Skeletal muscle cell (primary cell): ENCODE results near the gene IDH3G.
A peak's percentile ranks its signal among the peaks of the same experiment; 100 is the strongest.

Source experiments
- DNase-seq: peaks from one replicate; pipeline ENCODE4 v3.0.0-alpha.2; 2010; ENCODE audit warnings: low read depth
- H3K4me3 ChIP-seq: 2 replicates; pipeline ENCODE4 v1.5.1; 2011; ENCODE audit warnings: low read depth, mild to moderate bottlenecking, control low read depth, low read length, moderate library complexity

The IDH3G gene

DNA sequence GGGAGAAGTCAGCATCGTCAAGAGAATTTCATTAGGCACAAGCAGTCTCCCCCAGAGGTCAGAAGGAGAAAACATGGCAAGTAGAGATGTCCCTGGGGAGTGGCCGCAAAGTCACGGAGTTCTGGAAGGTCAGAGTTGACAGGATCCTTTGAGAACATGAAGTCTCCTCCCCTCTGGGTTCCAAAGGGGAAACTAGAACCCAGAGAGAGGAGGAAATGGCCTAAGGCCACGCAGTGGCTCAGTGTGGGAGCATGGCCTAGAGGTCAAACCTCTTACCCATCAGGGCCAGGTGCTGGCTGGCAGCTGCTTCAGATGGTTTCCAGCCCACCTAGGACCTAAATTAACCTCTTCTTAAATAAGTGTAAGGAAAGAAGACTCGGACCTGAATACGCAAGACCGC is 884 bp downstream of the IDH3G start:
- DNase-seq: no peak
- peak overlapping the region; percentile 74 for H3K4me3 ChIP-seq

DNA sequence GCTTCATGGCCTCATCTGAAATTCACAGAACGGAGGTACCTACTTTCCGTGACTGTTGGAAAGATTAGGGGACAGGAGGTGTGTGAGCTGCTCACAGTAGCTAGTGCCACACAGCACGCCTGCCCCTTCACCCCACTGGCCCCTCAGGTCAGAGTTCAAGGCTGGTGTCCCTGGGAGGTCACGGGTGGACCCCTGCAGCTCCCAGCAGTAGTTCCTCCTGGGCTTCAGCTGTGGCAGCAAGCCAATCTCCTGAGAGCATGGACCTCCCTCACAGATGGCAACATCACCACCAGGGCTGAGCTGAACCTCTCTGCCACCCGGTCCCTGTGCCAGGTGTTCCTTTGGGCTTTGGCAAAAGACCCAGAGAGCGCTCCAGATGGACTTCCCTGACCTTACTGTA is 1.8 kb downstream of the IDH3G start:
- DNase-seq: no peak
- H3K4me3 ChIP-seq: no peak overlapping the region

DNA sequence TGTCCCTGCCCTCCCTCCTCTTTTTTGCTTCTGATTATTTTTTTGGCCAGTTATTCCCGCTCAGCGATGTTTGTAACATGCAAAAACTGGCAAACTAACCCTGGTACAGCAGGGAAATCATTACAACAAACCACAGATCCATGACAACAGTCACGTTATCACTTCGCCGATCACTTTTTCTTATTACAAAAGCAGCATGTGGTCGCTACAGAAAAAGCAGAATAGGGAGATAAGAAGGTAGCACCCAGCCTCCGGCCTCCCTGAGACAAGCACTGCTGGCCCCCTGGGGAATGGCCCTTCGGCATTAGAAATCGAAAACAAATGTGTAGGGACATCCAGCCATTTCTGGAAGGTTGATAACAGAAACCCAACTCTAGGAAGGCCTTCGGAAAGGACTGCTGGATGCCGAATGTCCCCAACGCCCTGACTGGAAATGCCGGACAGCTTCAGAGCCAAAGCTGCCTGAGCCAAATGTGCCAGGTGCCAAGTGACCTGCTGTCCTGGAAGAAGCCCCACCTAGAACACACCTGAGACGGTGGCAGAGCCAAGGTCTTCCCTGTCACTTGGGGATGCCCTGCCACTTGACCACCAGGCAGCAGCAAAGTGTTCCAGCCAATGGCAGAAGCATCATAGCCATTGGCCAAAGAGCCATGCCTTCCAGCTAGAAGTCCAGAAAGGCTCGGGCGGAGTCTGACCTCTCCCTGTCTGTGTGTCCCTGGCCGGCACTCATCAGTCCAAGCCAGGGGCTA is 2.9 kb downstream of the IDH3G start:
- DNase-seq: no peak
- H3K4me3 ChIP-seq: no peak overlapping the region

GRCh38 chrX:153789654-153790053 is 4.5 kb downstream of the IDH3G start:
- no peak overlapping the region for H3K4me3 ChIP-seq
- DNase-seq: no peak

DNA sequence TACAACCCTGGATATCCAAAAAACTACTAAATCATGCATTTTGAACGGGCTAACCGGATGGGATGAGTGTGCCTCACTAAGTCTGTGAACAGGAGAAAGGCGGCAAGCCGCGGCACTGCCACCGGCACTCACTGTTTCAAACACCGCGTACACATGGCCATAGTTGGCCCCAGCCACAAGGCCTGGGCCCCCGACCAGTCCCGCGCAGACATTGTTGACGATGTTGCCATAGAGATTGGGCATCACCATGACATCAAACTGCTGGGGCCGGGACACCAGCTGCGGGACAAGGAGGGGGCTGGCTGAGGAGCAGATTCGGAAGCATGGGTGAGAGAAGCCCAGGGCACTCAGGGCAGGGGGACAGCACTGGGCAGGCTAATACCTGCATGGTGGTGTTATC is 7.5 kb downstream of the IDH3G start:
- DNase-seq: no peak

GRCh38 chrX:153784325-153784967 is 9.7 kb downstream of the IDH3G start:
- H3K4me3 ChIP-seq: no peak overlapping the region
- no peak for DNase-seq

More for the DNA sequence above, 7.5 kb downstream of the IDH3G start:
- H3K4me3 ChIP-seq: no peak overlapping the region

DNA sequence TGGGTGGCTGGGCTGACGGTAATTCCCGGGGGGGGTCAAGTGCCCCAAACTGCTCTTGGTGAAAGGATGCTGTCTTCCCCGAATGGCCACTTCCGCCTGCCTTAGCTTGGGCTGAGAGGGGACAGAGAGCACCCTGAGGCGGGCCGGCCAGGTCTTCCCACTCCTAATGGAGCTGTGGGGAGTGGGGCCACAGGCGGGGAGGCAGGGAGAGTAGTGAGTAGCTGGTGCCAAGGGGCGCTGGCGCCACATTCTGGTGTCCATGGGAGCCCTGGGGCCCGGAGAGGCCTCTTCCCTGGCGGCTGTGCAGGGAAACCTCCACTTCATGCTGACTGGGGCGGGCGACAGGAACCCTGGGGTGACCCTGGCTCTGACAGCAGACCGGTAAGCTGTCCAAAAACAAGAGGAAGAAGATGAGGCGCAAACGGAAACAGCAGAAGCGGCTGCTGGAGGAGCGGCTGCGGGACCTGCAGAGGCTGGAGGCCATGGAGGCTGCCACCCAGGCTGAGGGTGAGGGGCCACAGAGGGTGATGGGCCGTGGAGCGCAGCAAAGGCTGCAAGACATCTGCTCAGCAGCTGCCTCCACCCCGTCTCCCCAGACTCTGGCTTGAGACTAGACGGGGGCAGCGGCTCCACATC is 10.7 kb downstream of the IDH3G start:
- H3K4me3 ChIP-seq: no peak overlapping the region
- DNase-seq: no peak

- DNase-seq: no peak
Observed at GRCh38 chrX:153782871-153783270, 11.3 kb downstream of the IDH3G start.

DNA sequence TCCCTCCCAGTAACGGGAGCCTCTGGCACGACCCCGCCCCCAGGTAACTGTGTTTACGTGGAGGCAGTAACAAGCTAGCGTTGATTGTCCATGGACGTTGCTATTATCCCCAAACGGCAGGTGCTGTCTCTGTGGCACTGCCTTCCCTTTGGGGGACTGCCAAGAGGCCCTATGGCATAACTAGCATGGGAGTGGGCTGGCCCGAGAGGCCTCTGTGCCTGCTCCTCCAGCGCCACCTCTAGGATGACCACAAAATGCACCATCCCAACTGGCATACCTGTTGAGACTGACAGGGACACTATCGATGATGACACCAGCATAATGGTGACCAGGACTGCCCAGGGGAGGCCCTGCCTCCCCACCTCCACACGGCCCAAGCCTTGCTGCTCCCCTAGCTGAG is 11.9 kb downstream of the IDH3G start:
- no peak overlapping the region for H3K4me3 ChIP-seq

More at GRCh38 chrX:153782871-153783270, 11.3 kb downstream of the IDH3G start:
- no peak overlapping the region for H3K4me3 ChIP-seq

DNA sequence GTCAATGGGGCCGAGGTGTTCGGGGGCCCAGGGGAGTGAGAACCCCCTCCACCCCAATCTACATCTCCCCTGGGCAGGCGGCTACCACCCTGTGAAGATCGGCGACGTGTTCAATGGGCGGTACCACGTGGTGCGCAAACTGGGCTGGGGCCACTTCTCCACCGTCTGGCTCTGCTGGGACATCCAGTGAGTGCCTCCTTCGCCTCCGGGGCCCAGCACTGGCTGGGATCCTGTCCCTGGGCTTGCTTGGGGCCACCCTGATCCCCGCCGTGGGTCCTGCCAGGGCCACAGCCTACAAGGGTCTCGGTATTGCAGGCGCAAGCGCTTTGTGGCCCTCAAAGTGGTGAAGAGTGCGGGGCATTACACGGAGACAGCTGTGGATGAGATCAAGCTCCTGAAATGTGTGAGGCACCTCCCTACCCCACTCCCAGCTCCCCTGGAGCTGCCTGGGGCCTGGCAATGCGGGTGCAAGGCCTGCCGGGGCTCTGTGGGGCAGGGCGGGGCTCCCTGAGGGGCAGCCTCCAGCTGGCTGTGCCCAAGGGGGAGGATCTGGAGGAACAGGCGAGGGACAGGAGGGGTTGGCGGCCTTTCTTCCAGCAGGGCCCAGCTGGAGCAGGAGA is 12.6 kb downstream of the IDH3G start:
- DNase-seq: no peak
- H3K4me3 ChIP-seq: peak overlapping the region; percentile 7

More for the DNA sequence above, 11.9 kb downstream of the IDH3G start:
- no peak for DNase-seq

- no peak for DNase-seq
- H3K4me3 ChIP-seq: peak within 1 kb of the TSS; percentile 7
Observed at GRCh38 chrX:153780678-153781427, 13.3 kb downstream of the IDH3G start, which contains the start of gene SRPK3. Gene SRPK3 (plus strand): TSS chrX:153781041. CDS start chrX:153781087, 46 bp downstream.

- DNase-seq: no peak
- no peak overlapping the region for H3K4me3 ChIP-seq
Observed at GRCh38 chrX:153779891-153780677, 14.1 kb downstream of the IDH3G start.

DNA sequence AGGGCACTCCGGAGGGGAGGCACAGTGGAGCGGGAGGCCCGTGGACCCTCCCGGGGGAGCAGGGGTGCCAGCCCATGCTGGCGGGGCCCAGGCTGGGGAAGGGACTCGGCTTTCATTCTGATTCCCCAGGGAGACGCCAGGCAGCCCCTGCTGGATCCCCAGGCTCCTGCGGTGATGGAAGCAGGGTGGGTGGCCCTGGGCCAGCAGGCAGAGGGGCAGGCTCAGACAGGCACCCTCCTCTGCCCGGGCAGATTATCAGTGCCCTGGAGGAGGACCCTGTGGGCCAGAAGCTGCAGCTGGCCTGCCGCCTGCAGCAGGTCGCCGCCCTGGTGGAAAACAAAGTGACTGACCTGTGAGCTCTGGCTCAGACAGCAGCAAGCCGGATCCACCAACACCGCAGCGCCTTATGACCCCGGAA is 15.5 kb downstream of the IDH3G start:
- H3K4me3 ChIP-seq: no peak overlapping the region
- no peak for DNase-seq

GRCh38 chrX:153778181-153778580 is 16.0 kb downstream of the IDH3G start:
- no peak overlapping the region for H3K4me3 ChIP-seq
- DNase-seq: no peak

DNA sequence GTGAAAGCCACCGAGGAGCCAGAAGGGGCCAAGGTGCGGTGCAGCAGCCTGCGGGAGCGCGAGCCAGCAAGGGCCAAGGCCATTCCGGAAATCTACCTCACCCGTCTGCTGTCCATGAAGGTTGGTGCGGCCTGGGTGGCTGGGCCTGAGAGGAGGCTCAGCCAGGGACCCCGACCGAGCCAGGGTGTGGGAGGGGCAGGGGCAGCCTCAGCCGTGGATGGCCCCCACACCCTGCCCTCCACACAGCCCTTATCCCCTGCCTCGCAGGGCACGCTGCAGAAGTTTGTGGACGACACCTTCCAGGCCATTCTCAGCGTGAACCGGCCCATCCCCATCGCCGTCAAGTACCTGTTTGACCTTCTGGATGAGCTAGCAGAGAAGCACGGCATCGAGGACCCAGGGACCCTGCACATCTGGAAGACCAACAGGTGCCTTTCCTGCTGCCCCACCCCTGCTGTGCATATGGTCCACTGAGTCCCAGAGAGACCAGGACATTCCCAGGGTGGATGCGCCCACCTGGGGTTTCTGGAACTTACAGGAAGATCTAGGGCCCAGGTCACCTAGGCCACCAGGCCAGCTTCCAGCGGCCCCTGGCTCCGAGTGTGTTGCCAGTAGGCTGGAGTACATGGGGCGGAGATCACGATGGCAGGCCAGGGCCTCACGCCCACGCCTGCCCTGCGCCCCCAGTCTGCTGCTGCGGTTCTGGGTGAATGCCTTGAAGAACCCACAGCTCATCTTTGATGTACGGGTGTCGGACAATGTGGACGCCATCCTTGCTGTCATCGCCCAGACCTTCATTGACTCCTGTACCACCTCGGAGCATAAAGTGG is 16.7 kb downstream of the IDH3G start:
- no peak for DNase-seq

GRCh38 chrX:153776611-153777045 is 17.5 kb downstream of the IDH3G start:
- H3K4me3 ChIP-seq: no peak overlapping the region

More for the DNA sequence above, 16.7 kb downstream of the IDH3G start:
- no peak overlapping the region for H3K4me3 ChIP-seq

GRCh38 chrX:153776120-153776599 is 18.0 kb downstream of the IDH3G start:
- no peak overlapping the region for H3K4me3 ChIP-seq
- DNase-seq: no peak

More at GRCh38 chrX:153776611-153777045, 17.5 kb downstream of the IDH3G start:
- no peak for DNase-seq
